ENCODE data around the gene IFIT1. TPM values are rescaled to one million over a fixed set of nuclear protein-coding genes. Genes with fewer than 3 reads are reported as not detected.

IFIT1 gene
- polyA plus RNA-seq, 1 donor from 2014 or later = not detected

GRCh38 chr10:89360157-89360556 lies 32.3 kb upstream of the IFIT1 start:
- Histone ChIP-seq H3K4me2 (ENCODE audit: low read length) (no peak overlapping the region), H3K4me3 (ENCODE audit: low read length) (no peak overlapping the region), H2AFZ (ENCODE audit: low read depth, low read length) (no peak overlapping the region), H4K20me1 (ENCODE audit: insufficient read depth) (no peaks in the 10 kb centered on the region), H3F3A (ENCODE audit: insufficient read depth, low read length, poor library complexity, severe bottlenecking) (no peaks in the 10 kb centered on the region), H3K9me2 (ENCODE audit: insufficient read depth, low read length) (no peaks in the 10 kb centered on the region), H3K9me3 (ENCODE audit: low read length) (no peaks in the 10 kb centered on the region), H3K27me3 (ENCODE audit: insufficient read depth, low read depth, low read length) (no peaks in the 10 kb centered on the region), H3K27ac (ENCODE audit: low read length) (no peak overlapping the region), H3K79me2 (replicated peaks; ENCODE audit: insufficient read depth, low read length) (no peaks in the 10 kb centered on the region), H3K9ac (ENCODE audit: low read length) (no peak overlapping the region), H3K36me3 (ENCODE audit: insufficient read depth, low read length) (no peaks in the 10 kb centered on the region)
- no peak for TF ChIP-seq MXI1 (conservative IDR thresholded peaks at IDR 0.05; ENCODE audit: poor library complexity, severe bottlenecking)
- no peak for TF ChIP-seq RAD21 (conservative IDR thresholded peaks at IDR 0.05)
- TF ChIP-seq, protein P1, sequence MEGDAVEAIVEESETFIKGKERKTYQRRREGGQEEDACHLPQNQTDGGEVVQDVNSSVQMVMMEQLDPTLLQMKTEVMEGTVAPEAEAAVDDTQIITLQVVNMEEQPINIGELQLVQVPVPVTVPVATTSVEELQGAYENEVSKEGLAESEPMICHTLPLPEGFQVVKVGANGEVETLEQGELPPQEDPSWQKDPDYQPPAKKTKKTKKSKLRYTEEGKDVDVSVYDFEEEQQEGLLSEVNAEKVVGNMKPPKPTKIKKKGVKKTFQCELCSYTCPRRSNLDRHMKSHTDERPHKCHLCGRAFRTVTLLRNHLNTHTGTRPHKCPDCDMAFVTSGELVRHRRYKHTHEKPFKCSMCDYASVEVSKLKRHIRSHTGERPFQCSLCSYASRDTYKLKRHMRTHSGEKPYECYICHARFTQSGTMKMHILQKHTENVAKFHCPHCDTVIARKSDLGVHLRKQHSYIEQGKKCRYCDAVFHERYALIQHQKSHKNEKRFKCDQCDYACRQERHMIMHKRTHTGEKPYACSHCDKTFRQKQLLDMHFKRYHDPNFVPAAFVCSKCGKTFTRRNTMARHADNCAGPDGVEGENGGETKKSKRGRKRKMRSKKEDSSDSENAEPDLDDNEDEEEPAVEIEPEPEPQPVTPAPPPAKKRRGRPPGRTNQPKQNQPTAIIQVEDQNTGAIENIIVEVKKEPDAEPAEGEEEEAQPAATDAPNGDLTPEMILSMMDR (IDR thresholded peaks at IDR 0.05; ENCODE audit: poor library complexity, severe bottlenecking) = no peak
- no peak for TF ChIP-seq SMC3 (conservative IDR thresholded peaks at IDR 0.05; ENCODE audit: poor library complexity)
- no peak for TF ChIP-seq POLR2AphosphoS5 (IDR thresholded peaks at IDR 0.05)
- no peak for TF ChIP-seq EP300 (conservative IDR thresholded peaks at IDR 0.05; ENCODE audit: poor library complexity, severe bottlenecking)
- TF ChIP-seq EZH2 (IDR thresholded peaks at IDR 0.05; ENCODE audit: borderline replicate concordance, insufficient read depth, low read length, poor library complexity, severe bottlenecking) = no peak
- no peak for TF ChIP-seq TAF1 (IDR thresholded peaks at IDR 0.05; ENCODE audit: low read depth)
- TF ChIP-seq, protein P2, sequence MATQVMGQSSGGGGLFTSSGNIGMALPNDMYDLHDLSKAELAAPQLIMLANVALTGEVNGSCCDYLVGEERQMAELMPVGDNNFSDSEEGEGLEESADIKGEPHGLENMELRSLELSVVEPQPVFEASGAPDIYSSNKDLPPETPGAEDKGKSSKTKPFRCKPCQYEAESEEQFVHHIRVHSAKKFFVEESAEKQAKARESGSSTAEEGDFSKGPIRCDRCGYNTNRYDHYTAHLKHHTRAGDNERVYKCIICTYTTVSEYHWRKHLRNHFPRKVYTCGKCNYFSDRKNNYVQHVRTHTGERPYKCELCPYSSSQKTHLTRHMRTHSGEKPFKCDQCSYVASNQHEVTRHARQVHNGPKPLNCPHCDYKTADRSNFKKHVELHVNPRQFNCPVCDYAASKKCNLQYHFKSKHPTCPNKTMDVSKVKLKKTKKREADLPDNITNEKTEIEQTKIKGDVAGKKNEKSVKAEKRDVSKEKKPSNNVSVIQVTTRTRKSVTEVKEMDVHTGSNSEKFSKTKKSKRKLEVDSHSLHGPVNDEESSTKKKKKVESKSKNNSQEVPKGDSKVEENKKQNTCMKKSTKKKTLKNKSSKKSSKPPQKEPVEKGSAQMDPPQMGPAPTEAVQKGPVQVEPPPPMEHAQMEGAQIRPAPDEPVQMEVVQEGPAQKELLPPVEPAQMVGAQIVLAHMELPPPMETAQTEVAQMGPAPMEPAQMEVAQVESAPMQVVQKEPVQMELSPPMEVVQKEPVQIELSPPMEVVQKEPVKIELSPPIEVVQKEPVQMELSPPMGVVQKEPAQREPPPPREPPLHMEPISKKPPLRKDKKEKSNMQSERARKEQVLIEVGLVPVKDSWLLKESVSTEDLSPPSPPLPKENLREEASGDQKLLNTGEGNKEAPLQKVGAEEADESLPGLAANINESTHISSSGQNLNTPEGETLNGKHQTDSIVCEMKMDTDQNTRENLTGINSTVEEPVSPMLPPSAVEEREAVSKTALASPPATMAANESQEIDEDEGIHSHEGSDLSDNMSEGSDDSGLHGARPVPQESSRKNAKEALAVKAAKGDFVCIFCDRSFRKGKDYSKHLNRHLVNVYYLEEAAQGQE (IDR thresholded peaks at IDR 0.05; ENCODE audit: borderline replicate concordance) = no peak

DNA sequence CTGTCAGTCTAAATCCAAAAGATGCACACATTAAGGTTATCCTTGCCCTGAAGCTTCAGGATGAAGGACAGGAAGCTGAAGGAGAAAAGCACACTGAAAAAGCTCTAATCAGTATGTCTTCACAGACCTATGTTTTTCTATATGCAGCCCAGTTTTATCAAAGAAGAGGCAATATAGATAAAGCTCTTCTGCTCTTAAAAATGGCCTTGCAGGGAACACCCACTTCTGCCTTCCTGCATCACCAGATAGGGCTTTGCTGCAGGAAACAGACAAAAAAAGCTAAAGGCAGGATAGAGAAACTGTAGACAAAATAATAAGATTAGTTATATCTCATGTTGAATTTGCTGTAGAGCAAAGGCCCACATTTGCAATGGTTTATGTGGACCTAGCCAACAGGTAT lies 29.5 kb upstream of the IFIT1 start:
- Histone ChIP-seq H2AFZ (ENCODE audit: low read depth, low read length) (no peak overlapping the region), H3K9ac (ENCODE audit: low read length) (no peak overlapping the region), H3K4me2 (ENCODE audit: low read length) (no peak overlapping the region)

More for the DNA sequence above, 29.5 kb upstream of the IFIT1 start:
- Histone ChIP-seq H3K9me3 (ENCODE audit: low read length) (no peaks in the 10 kb centered on the region), H3K36me3 (ENCODE audit: insufficient read depth, low read length) (no peaks in the 10 kb centered on the region), H3K9me2 (ENCODE audit: insufficient read depth, low read length) (no peaks in the 10 kb centered on the region), H3K27me3 (ENCODE audit: insufficient read depth, low read depth, low read length) (no peaks in the 10 kb centered on the region), H3K27ac (ENCODE audit: low read length) (no peak overlapping the region), H3K79me2 (replicated peaks; ENCODE audit: insufficient read depth, low read length) (no peaks in the 10 kb centered on the region), H4K20me1 (ENCODE audit: insufficient read depth) (no peaks in the 10 kb centered on the region), H3K4me3 (ENCODE audit: low read length) (no peak overlapping the region), H3F3A (ENCODE audit: insufficient read depth, low read length, poor library complexity, severe bottlenecking) (no peaks in the 10 kb centered on the region)
- TF ChIP-seq, protein P2 (IDR thresholded peaks at IDR 0.05; ENCODE audit: borderline replicate concordance) = no peak
- TF ChIP-seq SMC3 (conservative IDR thresholded peaks at IDR 0.05; ENCODE audit: poor library complexity) (no peak), RAD21 (conservative IDR thresholded peaks at IDR 0.05) (no peak), EP300 (conservative IDR thresholded peaks at IDR 0.05; ENCODE audit: poor library complexity, severe bottlenecking) (no peak), MXI1 (conservative IDR thresholded peaks at IDR 0.05; ENCODE audit: poor library complexity, severe bottlenecking) (no peak), POLR2AphosphoS5 (IDR thresholded peaks at IDR 0.05) (no peak), TAF1 (IDR thresholded peaks at IDR 0.05; ENCODE audit: low read depth) (no peak), EZH2 (IDR thresholded peaks at IDR 0.05; ENCODE audit: borderline replicate concordance, insufficient read depth, low read length, poor library complexity, severe bottlenecking) (no peak)
- TF ChIP-seq, protein P1 (IDR thresholded peaks at IDR 0.05; ENCODE audit: poor library complexity, severe bottlenecking) = no peak

All from neural cell (in vitro differentiated cells).